GM12878 (cell line): Measurements from ENCODE around the gene C15orf61. TPM values are rescaled to one million over a fixed set of nuclear protein-coding genes. Genes with fewer than 3 reads are reported as not detected.

Experiments
- GABPA ChIP-seq: IDR thresholded peaks from 2 replicates; pipeline ENCODE4 v1.6.1; 2014; ENCODE audit warnings: antibody characterized with exemption, low read depth, mild to moderate bottlenecking, inconsistent platforms
- GATAD2B ChIP-seq: fragments of 450-650 bp; conservative IDR thresholded peaks from 2 replicates; pipeline ENCODE4 v1.6.1; 2017; ENCODE audit warnings: low read depth, mild to moderate bottlenecking, moderate library complexity
- HCFC1 ChIP-seq: fragments of 150-350 bp; IDR thresholded peaks from 2 replicates; pipeline ENCODE4 v1.6.1; 2014; ENCODE audit warnings: low read length
- IRF5 ChIP-seq: fragments of 450-650 bp; IDR thresholded peaks from 2 replicates; pipeline ENCODE4 v1.6.1; 2017; ENCODE audit warnings: borderline replicate concordance
- MYC ChIP-seq: IDR thresholded peaks from 2 replicates; pipeline ENCODE4 v1.6.1; 2011; ENCODE audit warnings: mild to moderate bottlenecking, low read length, moderate library complexity, inconsistent platforms; ENCODE audit not compliant: insufficient read depth, insufficient replicate concordance, insufficient read length, severe bottlenecking
- RELA ChIP-seq: fragments of 450-650 bp; IDR thresholded peaks from 2 replicates; pipeline ENCODE4 v1.8.0; 2014; ENCODE audit warnings: borderline replicate concordance; ENCODE audit not compliant: partially characterized antibody
- SMAD5 ChIP-seq: IDR thresholded peaks from 2 replicates; pipeline ENCODE4 v1.6.1; 2016; ENCODE audit warnings: antibody characterized with exemption, low read depth
- TAF1 ChIP-seq: IDR thresholded peaks from 2 replicates; pipeline ENCODE4 v1.6.1; 2011; ENCODE audit warnings: mild to moderate bottlenecking, low read depth, low read length, borderline replicate concordance
- ZNF207 ChIP-seq: fragments of 450-650 bp; IDR thresholded peaks from 2 replicates; pipeline ENCODE4 v1.6.1; 2014; ENCODE audit warnings: antibody characterized with exemption, mild to moderate bottlenecking, borderline replicate concordance
- polyA plus RNA-seq, 11 experiments: library from polyadenylated mRNA; depleted of rRNA in 4 of 11; unstranded in 6 of 11; stranded (reverse) in 5 of 11; fragments of >200 nt; fragmentation: Nextera tagmentation in 4 of 11; fragmentation: Illumina TruSeq in 1 of 11; extraction: Ambion mirVana in 4 of 11; extraction: Trizol in 1 of 11; gene quantifications; 1 replicate in 1 of 11; 2 replicates in 10 of 11; pipeline versions ENCODE4 v1.2.1 to v1.2.3, GENCODE V29; 2011 to 2016; ENCODE audit warnings: inconsistent platforms in 2 of 11, missing spikeins in 2 of 11, low read depth in 1 of 11
- total RNA-seq, 4 experiments: library from RNA; depleted of rRNA in 3 of 4; stranded (reverse); fragments of >200 nt in 3 of 4; fragmentation: Illumina TruSeq in 1 of 4; extraction: Trizol in 1 of 4; gene quantifications; 2 replicates each; pipeline versions ENCODE4 v1.2.1 to v1.2.3, GENCODE V29; 2013 to 2021
- TF ChIP-seq, protein P1 (sequence below): IDR thresholded peaks from 2 replicates; pipeline ENCODE4 v1.6.1; 2011; ENCODE audit warnings: low read depth, mild to moderate bottlenecking, low read length, moderate library complexity, borderline replicate concordance; ENCODE audit errors: extremely low read depth
- TF ChIP-seq, protein P2 (sequence below): fragments of 450-650 bp; IDR thresholded peaks from 2 replicates; pipeline ENCODE4 v1.6.1; 2018; ENCODE audit warnings: borderline replicate concordance, mild to moderate bottlenecking; ENCODE audit not compliant: partially characterized antibody

The C15orf61 gene
- total and polyA plus RNA-seq, 10 of the 15 experiments (the other 5 are each of a cell fraction or from before 2014, with no cell fraction given), result 1.4 to 8.7 (median 4.3) TPM

GRCh38 chr15:67472957-67473356 lies 48.0 kb upstream of the C15orf61 start (continued):
- TF ChIP-seq IRF5 (no peak), HCFC1 (no peak), ZNF207 (no peak), MYC (no peak), SMAD5 (no peak), TAF1 (no peak), RELA (no peak), GABPA (no peak), GATAD2B (no peak)
- TF ChIP-seq, protein P1, sequence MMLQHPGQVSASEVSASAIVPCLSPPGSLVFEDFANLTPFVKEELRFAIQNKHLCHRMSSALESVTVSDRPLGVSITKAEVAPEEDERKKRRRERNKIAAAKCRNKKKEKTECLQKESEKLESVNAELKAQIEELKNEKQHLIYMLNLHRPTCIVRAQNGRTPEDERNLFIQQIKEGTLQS, result no peak
- TF ChIP-seq, protein P2, sequence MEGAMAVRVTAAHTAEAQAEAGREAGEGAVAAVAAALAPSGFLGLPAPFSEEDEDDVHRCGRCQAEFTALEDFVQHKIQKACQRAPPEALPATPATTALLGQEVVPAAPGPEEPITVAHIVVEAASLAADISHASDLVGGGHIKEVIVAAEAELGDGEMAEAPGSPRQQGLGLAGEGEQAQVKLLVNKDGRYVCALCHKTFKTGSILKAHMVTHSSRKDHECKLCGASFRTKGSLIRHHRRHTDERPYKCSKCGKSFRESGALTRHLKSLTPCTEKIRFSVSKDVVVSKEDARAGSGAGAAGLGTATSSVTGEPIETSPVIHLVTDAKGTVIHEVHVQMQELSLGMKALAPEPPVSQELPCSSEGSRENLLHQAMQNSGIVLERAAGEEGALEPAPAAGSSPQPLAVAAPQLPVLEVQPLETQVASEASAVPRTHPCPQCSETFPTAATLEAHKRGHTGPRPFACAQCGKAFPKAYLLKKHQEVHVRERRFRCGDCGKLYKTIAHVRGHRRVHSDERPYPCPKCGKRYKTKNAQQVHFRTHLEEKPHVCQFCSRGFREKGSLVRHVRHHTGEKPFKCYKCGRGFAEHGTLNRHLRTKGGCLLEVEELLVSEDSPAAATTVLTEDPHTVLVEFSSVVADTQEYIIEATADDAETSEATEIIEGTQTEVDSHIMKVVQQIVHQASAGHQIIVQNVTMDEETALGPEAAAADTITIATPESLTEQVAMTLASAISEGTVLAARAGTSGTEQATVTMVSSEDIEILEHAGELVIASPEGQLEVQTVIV, result no peak
